HG03108 (cell line): Measurements from ENCODE around the gene MLC1.

Experiments
- ATAC-seq: cut with Tn5 transposase; IDR thresholded peaks from one replicate; pipeline ENCODE4 v1.9.1; 2021; ENCODE audit warnings: moderate library complexity; ENCODE audit not compliant: unreplicated experiment

Gene MLC1

DNA sequence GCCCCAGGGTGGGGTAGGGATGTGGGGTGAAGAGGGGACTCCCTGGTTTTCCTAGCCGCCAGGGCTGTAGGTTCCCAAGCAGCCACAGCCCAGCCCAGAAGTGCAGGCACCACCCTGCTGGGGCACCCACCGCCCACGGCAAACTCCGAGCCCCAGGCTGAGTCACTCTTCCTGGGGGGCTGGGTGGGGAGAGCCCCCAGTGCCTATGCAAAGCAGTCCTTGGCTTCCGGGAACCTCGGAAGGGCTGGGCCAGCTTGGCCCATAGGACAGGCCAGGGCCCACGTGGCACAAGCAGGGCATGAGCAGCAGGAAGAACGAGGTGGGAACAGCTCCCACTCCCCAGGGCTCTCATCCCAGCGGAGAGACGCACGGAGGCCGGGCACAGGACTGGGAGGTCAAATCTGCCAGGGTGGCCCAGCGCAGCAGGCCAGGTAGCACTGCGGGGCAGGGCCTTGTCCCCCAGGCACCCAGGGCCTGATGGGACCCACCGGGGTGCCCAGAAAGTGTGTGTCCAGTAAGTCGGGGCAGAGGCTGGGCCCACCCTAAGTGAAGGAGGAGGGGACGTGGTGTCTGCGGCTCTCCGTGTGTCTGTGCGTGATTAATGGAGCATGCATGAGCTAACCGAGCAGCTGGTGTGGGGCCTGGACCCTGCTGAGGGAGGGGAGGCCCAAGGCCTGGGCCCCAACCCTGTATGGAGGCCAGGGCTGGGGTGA lies 68.1 kb downstream of the MLC1 start:
- peak; percentile 57 for ATAC-seq

DNA sequence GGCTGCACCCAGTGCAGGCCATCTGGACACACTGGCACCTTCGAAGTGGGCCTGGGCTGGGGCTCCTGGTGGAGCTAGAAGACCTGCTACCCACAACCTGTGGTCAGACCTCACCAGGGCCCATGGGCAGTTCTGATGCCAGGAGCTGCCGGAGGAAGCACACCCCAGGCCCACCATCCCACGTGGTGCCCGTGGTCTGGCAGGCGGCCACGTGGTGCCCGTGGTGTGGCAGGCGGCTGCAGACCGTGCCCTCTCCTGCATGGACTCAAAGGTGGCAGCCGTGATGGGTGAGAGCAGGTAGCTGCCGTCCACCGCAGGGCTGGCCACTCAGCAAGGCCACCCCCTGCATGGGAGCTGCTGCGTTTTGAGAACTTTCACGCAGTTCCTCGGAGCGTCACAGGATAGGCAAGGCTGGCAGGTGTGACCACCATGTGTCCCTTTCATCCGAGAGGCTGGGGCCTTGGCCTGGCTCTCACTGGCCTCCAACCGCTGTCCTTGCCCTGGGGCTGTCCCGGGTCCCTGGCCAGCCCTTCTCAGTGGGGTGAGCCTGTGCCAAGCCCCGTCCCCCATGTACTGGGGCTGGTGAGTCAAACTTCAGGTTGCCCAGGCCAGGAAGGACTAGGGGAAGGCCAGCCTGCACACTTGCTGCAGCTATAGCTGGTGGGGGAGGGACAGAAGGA lies 68.8 kb downstream of the MLC1 start:
- no peak for ATAC-seq

DNA sequence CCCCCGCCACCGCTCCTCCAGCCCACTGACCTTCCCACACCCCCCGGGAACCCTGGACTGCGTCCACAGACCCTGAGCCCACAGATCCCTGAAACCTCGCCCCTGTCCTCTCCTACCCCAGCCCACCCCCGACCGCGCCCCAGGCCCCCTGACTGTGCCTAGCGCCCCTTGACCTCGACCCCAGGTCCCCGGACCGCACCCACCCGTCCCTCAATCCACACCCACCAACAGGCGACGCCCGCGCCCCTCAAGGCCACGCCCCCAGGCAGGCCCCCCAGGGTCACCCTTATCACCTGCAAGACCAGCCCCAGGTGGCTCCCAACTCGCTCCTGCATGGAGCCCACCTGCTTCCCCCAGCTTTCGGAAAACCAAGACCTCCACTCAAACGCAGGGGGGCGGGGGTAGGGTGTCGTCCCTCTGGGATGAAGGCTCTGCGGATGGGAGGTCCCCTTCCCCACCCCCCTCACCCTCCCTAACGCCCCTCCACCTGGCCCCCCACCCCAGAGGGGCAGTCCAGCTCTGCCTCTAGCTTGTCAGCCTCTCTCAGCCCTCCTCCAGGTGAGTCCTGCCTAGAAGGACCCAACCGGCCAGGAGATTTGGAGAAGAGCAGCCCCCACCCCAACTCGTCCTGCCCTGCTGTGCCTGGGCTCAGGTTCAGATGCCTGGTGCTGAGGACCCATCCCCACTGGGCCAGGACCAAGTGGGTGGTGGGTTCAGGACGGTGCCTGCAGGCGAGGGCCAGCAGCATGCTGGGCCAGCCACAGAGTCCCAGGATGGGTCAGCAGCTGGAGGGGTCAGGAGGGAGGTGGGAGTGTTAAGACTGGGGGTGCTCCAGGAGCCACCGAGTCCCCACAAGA lies 69.5 kb downstream of the MLC1 start:
- ATAC-seq = no peak

DNA sequence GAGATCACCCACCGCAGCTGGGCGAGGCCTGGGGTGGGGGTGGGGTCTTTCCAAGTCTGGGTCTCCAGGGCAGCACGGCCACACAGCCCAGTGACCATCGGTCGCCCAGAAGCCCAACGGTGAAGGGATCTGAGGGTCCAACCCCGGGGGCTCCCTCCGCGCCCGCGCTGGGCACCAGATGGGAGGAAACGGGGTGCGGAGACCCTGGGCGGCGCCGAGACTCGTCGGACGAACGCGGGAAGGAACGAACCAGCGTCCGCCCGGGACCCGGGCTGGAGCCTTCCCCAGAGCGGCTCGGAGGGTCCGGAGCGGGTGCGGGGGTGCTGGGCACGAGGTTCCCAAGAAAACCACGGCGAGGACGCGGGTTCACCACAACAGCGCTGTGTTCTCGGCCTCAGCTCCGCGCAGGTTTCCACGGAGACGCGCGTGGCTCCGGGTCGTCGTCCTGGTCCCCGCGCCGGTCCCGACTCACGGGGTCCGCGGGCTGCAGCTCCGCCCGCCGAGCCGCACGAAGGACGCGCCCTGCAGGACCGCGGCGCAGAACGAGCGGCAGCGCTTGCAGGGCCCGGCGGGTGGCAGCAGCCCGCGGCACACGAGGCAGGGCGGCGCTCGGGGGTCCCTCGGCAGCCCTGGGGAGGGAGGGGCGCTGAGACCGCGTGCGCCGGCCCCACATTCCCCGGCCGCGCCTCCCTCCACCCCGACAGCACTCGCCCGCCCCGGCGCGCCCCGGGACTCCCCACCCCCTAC lies 70.4 kb downstream of the MLC1 start:
- ATAC-seq = no peak

DNA sequence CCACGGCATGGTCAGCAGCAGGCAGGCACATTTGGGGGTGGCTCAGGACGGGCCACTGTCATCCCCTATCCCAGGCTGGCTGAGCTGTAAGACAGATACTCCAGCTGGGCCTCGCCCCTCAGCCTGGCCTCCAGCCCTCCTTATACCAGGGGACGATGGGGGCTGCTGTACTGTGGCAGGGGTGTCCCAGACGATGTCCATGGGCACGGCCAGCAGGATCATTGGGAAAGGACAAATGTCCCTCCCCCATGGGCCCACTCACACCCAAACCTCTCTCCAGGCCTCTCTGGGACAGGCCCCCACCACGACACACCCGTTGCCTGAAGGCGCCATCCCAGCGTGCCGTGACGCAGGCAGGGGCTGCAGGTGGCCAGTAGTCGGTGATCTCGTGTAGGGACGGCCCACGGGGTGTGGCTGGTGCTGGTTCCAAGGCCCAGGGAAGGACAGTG lies 71.1 kb downstream of the MLC1 start:
- no peak for ATAC-seq

DNA sequence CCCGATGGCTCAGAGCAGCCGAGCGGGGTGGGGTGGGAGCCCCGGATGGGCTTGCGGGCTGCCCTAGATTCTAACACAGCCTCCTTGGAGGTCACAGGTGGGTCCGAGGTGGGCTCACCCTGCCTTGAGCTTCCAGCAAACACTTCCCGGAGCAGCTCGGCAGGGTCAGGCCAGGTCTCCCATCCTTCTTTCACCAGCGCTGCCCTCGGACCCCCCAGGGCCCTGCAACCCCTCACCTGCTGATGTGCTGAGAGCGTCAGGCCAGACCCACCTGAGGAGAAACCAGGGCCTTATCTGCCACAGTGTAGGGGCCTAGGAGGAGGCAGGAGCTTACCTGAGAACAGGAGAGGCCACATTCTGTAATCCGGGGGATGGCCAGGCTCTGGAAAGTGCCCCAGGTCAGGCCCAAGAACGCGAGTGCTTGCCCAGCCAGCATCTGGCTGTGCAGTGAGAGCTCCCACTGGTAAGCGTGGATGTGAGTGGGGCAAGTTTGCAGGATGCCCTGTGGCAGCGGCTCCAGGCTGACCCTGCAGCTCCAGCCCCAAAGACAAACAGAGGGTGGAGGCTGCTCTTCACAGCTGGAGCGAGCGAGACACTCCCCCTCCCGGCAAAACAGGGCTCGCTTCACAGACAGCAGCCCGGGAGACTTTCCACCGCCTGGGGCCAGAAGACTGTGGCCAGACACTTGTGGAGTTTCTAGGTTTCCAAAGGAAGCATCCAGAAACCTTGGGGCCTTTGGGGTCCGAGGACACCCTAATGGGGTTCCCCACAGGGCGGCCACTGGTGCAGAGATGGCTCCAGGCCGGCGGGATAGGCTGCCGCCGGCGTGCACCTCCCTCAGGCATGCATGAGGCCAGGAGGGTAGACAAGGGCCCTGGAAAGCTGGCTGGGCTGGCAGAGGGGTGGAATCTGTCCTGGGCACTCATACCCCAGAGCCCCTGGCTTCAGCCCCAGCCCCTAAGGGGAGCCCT lies 72.7 kb downstream of the MLC1 start, which contains the start of gene IL17REL:
TSS of gene IL17REL (minus strand) at position 555 of the 971 bp plus-strand sequence. CDS start at position 436, 119 bp downstream.
- no peak for ATAC-seq

DNA sequence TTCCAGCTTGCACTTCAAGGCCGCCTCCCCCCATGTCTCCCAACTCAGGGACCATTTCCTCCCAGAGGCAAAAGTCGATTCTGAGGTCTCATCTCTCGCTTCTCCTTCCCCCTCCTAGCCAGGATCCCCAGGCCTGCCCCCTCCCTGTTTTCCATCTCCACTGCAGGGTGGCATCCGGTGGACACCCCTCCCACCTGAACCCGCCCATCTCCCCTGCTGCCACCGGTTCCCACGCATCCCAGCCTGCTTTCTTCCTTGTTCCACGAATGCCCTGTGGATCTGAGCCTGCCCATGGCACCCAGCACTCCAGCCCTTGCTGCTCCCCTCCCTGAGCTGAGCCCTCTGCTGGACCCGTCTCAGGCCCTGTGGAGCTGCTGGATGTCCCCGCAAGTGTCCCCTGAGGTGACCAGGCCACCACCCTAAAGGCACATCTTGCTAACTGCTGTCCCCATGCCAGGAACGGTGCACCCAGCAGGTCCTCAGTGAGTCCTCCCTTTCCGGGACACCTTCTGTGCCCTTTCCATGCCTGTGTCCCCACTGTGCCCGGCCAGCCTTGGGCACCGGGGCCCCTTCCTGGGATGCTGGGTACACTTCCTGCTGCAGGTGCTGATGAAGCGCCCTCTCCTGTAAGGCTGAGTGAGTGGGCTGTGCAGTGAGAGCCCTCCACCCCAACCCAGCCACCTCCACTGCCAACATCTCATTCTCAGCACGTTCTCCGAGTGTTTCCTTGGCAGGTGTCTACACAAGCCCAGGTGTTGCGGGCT lies 73.6 kb downstream of the MLC1 start:
- no peak for ATAC-seq

DNA sequence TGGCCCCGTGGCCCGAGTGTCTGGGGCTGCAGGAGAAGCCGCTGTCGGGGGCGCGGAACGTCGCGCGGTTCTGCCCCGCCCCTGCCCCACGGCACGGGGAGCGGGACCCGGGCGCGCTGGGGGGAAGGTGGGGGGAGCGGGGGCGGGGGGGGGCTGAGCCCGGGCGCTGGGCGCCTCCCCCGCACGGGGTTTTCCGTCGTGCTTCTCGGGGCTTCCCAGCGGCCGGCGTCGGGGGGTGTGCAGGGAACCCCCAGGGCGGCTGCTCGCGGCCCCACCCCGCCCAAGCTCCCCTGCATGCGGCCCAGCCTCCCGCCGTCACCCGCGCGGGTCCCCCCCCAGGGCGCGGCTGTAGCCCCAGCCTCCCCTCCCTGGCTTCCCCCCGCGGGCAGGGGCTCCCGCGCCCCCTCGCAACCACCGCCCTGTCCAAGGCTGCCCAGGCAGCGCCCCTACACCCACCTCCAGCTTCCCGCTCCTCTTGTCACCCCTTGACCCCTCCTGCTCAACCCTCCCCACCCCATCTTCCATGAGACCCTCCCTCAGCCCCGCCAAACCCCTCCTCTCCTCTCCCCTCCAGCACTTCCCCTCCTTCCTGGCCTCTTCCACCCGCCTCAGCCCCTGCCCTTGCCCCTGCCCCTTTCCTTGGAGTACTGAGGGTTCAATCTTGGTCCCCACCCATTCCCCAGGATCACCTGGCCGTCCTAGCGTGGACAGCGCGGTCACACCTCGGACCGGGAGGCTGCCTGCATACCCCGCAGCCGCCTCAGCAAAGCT lies 74.4 kb downstream of the MLC1 start:
- ATAC-seq = no peak

DNA sequence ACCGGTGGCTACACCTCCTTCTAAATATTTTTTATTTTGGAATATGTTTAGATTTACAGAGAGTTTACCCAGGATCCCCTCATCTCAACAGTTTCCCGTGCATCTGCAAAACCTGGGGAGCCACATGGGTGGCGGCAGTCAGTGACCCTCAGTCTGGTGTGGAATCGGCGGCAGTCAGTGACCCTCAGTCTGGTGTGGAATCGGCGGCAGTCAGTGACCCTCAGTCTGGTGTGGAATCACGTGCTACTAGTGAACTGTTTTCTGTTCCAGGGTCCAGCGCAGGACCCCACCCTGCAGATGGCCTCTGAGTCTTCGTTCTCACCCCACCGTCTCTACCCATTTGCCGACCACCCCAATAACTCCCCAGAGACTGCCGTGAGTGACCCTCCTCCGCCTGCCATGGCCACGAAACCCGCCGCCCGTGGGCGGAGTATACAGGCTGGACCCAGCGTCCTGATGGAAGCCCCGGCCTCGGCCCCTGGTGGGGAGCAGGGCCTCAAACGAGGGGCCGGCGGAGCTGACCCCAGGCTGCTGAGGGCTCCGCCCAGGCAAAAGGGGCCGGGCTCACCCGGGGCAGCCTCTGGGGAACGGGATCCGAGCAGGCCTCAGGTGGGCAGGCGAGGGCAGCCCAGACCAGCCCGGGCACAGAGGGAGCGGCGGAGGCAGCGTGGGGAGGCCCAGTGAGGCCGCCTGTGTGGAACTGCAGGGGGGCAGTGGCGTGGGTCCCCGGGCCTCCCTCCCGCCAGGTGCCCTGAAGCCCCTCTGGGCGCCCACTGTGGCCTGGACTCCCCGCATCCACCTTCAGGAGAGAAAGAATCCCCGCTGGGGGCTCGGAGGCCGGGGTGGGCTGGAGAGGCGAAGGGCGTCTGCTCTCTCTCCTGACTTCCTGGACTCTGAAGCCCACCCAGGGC lies 75.2 kb downstream of the MLC1 start:
- ATAC-seq = no peak
